GM12891 (cell line): Measurements from ENCODE around the gene C17orf107.
A peak's percentile ranks its signal among the peaks of the same experiment; 100 is the strongest.

Experiments
- POLR2AphosphoS5 ChIP-seq: IDR thresholded peaks from 2 replicates; pipeline ENCODE4 v1.6.1; 2011; ENCODE audit warnings: low read depth, low read length, control low read depth
- TAF1 ChIP-seq: IDR thresholded peaks from 2 replicates; pipeline ENCODE4 v1.6.1; 2011; ENCODE audit warnings: low read depth, low read length, control low read depth

DNA sequence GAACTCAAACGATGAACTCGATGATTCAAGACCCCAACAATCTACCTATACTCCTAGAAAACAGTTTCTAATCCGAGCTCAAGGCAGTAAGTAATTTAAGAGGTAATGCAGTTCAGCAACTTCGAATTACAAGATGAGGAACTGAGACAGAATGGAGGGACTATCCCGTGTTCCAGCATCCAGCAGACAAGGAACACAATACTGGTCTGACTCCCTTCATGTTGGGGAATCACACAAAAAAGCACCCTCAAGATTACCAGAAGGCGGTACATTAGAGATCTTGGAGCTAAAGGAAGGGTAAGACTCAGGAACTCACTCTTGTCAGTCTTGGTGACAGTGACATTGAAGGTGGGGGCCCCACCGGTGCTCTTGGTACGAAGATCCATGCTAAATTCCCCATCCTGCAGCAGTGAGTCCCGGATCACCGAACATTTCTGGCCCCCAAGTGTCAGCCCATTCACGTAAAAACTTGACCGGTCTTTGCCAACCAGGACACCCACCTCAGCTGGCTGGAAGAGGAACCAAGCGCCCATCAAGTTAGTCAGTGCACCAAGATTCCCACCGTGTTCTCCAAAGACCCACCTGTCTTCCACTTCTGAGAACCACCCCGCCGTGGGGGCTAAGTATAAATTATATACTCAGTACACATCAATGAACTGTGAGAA lies 47.1 kb downstream of the C17orf107 start:
- peak; percentile 16; the same call in 1 of the 2 replicates for TF ChIP-seq POLR2AphosphoS5
- no peak for TF ChIP-seq TAF1
